Measurements from ENCODE around the gene MARCHF10.

DNA sequence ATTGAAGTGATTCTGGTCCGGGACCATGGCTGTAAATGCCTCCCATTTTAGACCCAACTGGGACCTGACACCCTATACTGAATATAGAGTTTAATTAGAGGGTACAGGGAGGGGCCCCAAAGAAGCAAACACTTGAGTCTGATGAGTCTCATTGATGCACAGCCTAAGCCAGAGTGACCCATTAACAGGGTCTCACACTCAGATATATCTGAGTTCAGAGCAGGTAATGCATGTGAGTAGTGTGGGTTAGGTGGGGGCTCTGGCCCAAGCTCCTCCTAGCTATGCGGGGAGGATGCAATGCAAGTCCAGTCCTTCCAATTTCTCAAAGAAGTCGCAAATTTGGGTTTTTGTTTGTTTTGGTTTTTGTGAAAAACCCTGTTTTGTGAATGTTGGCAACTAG lies 17.1 kb upstream of the MARCHF10 start:
- no peak for TF ChIP-seq POLR2A (IDR thresholded peaks at IDR 0.05; ENCODE audit: extremely low read depth, insufficient read length)
- TF ChIP-seq, protein P1, sequence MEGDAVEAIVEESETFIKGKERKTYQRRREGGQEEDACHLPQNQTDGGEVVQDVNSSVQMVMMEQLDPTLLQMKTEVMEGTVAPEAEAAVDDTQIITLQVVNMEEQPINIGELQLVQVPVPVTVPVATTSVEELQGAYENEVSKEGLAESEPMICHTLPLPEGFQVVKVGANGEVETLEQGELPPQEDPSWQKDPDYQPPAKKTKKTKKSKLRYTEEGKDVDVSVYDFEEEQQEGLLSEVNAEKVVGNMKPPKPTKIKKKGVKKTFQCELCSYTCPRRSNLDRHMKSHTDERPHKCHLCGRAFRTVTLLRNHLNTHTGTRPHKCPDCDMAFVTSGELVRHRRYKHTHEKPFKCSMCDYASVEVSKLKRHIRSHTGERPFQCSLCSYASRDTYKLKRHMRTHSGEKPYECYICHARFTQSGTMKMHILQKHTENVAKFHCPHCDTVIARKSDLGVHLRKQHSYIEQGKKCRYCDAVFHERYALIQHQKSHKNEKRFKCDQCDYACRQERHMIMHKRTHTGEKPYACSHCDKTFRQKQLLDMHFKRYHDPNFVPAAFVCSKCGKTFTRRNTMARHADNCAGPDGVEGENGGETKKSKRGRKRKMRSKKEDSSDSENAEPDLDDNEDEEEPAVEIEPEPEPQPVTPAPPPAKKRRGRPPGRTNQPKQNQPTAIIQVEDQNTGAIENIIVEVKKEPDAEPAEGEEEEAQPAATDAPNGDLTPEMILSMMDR (IDR thresholded peaks at IDR 0.05; ENCODE audit: low read depth, low read length) = no peak
- TF ChIP-seq, protein P2, sequence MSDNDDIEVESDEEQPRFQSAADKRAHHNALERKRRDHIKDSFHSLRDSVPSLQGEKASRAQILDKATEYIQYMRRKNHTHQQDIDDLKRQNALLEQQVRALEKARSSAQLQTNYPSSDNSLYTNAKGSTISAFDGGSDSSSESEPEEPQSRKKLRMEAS (IDR thresholded peaks at IDR 0.05; ENCODE audit: low read depth, low read length) = no peak

Measured in NB4 (cell line).